WTC11 (cell line): Measurements from ENCODE around the gene ALKBH7.

Experiments used
- ATF2 ChIP-seq: sonication (generic); formaldehyde crosslinking; IDR thresholded peaks from 2 replicates; pipeline ENCODE4 v1.8.1; 2022; ENCODE audit warnings: low read depth, missing genetic modification reagents, borderline replicate concordance
- ATF3 ChIP-seq: sonication (generic); formaldehyde crosslinking; conservative IDR thresholded peaks from 2 replicates; pipeline ENCODE4 v1.8.1; 2022; ENCODE audit warnings: mild to moderate bottlenecking, missing genetic modification reagents
- CBFB ChIP-seq: sonication (generic); formaldehyde crosslinking; IDR thresholded peaks from 2 replicates; pipeline ENCODE4 v1.8.1; 2022; ENCODE audit warnings: mild to moderate bottlenecking, low read depth, missing genetic modification reagents
- CTCF ChIP-seq: fragments of 200-600 bp; IDR thresholded peaks from 2 replicates; pipeline ENCODE4 v1.8.0; 2022; ENCODE audit warnings: antibody characterized with exemption
- E2F4 ChIP-seq: sonication (generic); formaldehyde crosslinking; IDR thresholded peaks from 2 replicates; pipeline ENCODE4 v1.8.1; 2022; ENCODE audit warnings: low read depth, mild to moderate bottlenecking, moderate library complexity, missing genetic modification reagents, borderline replicate concordance
- ELF4 ChIP-seq: sonication (generic); formaldehyde crosslinking; IDR thresholded peaks from 2 replicates; pipeline ENCODE4 v1.8.1; 2022; ENCODE audit warnings: low read depth, mild to moderate bottlenecking, moderate library complexity, missing genetic modification reagents
- MAX ChIP-seq: sonication (generic); formaldehyde crosslinking; IDR thresholded peaks from 2 replicates; pipeline ENCODE4 v1.8.0; 2022; ENCODE audit warnings: mild to moderate bottlenecking, missing genetic modification reagents
- ZNF281 ChIP-seq: sonication (generic); formaldehyde crosslinking; IDR thresholded peaks from 2 replicates; pipeline ENCODE4 v1.8.0; 2023; ENCODE audit warnings: mild to moderate bottlenecking, missing genetic modification reagents
- ZNF317 ChIP-seq: sonication (generic); formaldehyde crosslinking; IDR thresholded peaks from 2 replicates; pipeline ENCODE4 v1.8.1; 2023; ENCODE audit warnings: low read depth, mild to moderate bottlenecking, moderate library complexity, missing genetic modification reagents, borderline replicate concordance

- TF ChIP-seq CTCF (no peak), ATF3 (no peak), CBFB (CRISPR knock-in tag) (no peak), ZNF281 (no peak), ATF2 (CRISPR knock-in tag) (no peak), E2F4 (CRISPR knock-in tag) (no peak), ZNF317 (CRISPR knock-in tag) (no peak), MAX (no peak), ELF4 (CRISPR knock-in tag) (no peak)
Measured at GRCh38 chr19:6359568-6360341, 12.8 kb upstream of the ALKBH7 start.
